Measurements from ENCODE around the gene FUBP3.

DNA sequence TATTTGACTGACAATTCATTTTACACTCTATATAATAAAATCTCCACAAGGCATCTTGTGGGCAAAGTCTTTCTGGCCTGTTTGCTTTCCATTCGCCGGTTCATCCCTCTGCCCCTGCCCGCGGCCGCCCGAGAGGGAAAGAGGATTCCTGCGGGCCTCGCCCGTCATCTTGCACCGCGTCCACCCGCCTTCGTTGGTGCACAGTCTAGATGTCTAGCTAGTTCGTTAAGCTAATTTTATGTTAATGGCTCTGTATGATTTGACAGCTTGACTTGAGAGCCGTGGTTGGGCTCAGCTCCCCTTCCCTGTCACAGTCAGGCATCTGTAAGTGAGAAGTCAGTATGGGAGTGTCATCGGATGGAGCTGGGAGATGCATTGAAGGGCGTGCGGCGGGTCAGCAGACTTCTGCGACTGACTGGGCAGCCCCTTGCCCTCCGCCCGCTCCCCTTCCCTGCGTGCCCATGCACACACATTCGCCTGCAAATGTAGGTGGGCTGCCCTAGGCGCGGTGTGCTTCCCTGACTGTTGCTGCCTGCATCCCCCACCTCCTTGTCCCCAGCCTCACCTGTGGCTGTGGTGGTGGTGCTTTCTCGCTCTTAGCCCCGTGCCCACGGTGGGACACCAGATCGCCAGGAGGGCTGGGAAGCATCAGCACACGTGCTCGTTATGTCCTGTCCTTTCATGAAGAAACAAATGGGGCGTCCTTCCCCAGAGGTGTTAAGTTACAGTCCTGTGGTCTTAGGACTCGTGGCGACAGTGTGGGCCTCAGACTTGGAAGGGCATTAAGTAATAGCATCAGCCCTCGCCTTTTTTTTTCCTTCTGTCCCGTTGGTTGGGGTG lies 59.1 kb downstream of the FUBP3 start:
- TF ChIP-seq CTCF (IDR thresholded peaks at IDR 0.05): no peak
- TF ChIP-seq POLR2A (IDR thresholded peaks at IDR 0.05): no peak
- TF ChIP-seq EP300 (IDR thresholded peaks at IDR 0.05): no peak

All from tibial nerve (tissue), 4 donors.